Measurements from ENCODE around the gene ARPC1A.
"Not testable (repeated sequence)": the region's sequence is repeated elsewhere in the genome, so short reads cannot be mapped to it uniquely, and the experiment has no call there.

ARPC1A gene

DNA sequence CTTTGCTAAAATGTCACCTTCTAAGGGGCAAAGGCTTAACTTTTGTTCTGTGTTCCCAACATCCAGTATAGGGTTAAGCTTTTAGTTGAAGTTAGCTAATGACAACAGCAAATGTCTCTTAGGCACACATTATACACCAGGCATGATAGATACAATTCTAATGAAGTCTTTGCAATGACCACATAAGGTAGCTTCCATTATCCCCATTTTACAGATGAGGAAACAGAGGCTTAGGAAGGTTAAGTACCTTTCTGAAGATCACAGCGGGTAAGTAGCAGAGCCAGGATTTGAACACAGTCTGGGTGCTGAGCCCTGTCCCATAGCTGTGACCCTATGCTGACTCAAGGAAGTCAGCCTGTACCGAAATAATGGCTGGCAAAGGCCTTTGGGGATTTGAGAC, 84.9 kb downstream of the ARPC1A start:
- no peak for DNase-seq (ENCODE audit: low spot score)

DNA sequence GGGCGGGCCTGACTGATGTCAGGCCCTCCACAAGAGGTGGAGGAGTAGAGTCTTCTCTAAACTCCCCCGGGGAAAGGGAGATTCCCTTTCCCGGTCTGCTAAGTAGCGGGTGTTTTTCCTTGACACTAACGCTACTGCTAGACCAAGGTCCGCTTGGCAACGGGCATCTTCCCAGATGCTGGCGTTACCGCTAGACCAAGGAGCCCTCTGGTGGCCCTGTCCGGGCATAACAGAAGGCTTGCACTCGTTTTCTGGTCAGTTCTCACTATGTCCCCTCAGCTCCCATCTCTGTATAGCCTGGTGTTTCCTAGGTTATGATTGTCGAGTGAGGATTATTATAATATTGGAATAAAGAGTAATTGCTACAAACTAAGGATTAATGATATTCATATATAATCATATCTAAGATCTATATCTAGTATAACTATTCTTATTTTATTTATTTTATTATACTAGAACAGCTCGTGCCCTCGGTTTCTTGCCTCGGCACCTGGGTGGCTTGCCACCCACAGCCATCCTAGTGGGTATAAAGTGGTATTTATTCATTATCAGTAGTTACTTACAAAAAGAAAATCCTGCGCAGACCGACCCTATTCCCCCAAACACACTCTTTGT, 89.9 kb downstream of the ARPC1A start:
- not testable (repeated sequence) for DNase-seq (ENCODE audit: low spot score)
